Caco-2 (cell line): ENCODE data around the gene PKNOX1. TPM values are rescaled to one million over a fixed set of nuclear protein-coding genes. Genes with fewer than 3 reads are reported as not detected.

ENCODE experiments used
- BruUV-seq: library from RNA; stranded (reverse); fragments of 400-500 nt; replicated peaks from 2 replicates; lab custom pipeline; 2021; lab: Mats Ljungman, UMichigan
- CTCF ChIA-PET: fragments of 300-600 bp; sonication (Branson Sonifier 250); formaldehyde crosslinking; loops from one replicate; lab custom pipeline; 2022; ENCODE audit warnings: antibody characterized with exemption; lab: Charles Lee
- POLR2A ChIA-PET: fragments of 300-600 bp; sonication (Branson Sonifier 250); formaldehyde crosslinking; loops from one replicate; lab custom pipeline; 2022; ENCODE audit warnings: antibody characterized with exemption; lab: Charles Lee
- DNase-seq, 2 experiments: peaks; one replicate each; pipeline versions ENCODE4 v3.0.0 to v3.0.0-alpha.2; 2020 to 2022
- H3K27me3 ChIP-seq: replicated peaks from 2 replicates; pipeline ENCODE4 v1.6.0; 2011; ENCODE audit warnings: low read length; ENCODE audit not compliant: control insufficient read depth, insufficient read depth
- H3K36me3 ChIP-seq: 2 replicates; pipeline ENCODE4 v1.5.1; 2011; ENCODE audit warnings: low read length; ENCODE audit not compliant: control insufficient read depth, insufficient read depth
- H3K4me1 ChIP-seq: fragments of 250-450 bp; sonication (Bioruptor Pico); 2 replicates; pipeline ENCODE4 v1.5.1; 2020; ENCODE audit warnings: mild to moderate bottlenecking
- H3K4me3 ChIP-seq: 2 replicates; pipeline ENCODE4 v1.5.1; 2011; ENCODE audit warnings: low read depth, mild to moderate bottlenecking, control low read depth, low read length
- H3K9me3 ChIP-seq: fragments of 250-450 bp; sonication (Bioruptor Pico); 2 replicates; pipeline ENCODE4 v1.5.1; 2020; ENCODE audit warnings: mild to moderate bottlenecking, moderate library complexity
- H3K27ac Mint-ChIP-seq: one replicate; pipeline ENCODE4 v1.8.0; 2022; ENCODE audit warnings: mixed read lengths; ENCODE audit not compliant: unreplicated experiment
- H3K27me3 Mint-ChIP-seq: one replicate; pipeline ENCODE4 v1.8.0; 2022; ENCODE audit warnings: mixed read lengths; ENCODE audit not compliant: insufficient read depth, unreplicated experiment
- H3K36me3 Mint-ChIP-seq: one replicate; pipeline ENCODE4 v1.8.0; 2022; ENCODE audit warnings: mild to moderate bottlenecking, mixed read lengths; ENCODE audit not compliant: insufficient read depth, unreplicated experiment
- H3K4me1 Mint-ChIP-seq: one replicate; pipeline ENCODE4 v1.8.0; 2022; ENCODE audit warnings: low read depth, mixed read lengths; ENCODE audit not compliant: unreplicated experiment
- H3K4me3 Mint-ChIP-seq: one replicate; pipeline ENCODE4 v1.8.0; 2022; ENCODE audit warnings: mild to moderate bottlenecking, moderate library complexity, mixed read lengths; ENCODE audit not compliant: unreplicated experiment
- H3K9me3 Mint-ChIP-seq: one replicate; pipeline ENCODE4 v1.8.0; 2022; ENCODE audit warnings: mixed read lengths; ENCODE audit not compliant: unreplicated experiment
- CTCF ChIP-seq, 2 experiments: fragments of 200-600 bp in 1 of 2; IDR thresholded peaks; 1 replicate in 1 of 2; 2 replicates in 1 of 2; pipeline versions ENCODE4 v1.5.1 to v1.8.0; 2011 to 2022; ENCODE audit warnings: antibody characterized with exemption in 1 of 2, control low read depth in 1 of 2, inconsistent platforms in 1 of 2, low read depth in 1 of 2, low read length in 1 of 2, mild to moderate bottlenecking in 1 of 2, moderate library complexity in 1 of 2; ENCODE audit not compliant: insufficient read depth in 1 of 2, severe bottlenecking in 1 of 2, unreplicated experiment in 1 of 2
- intact Hi-C: fragments of 100-400 bp; cut with micrococcal nuclease; formaldehyde crosslinking; loops from one replicate; pipeline ENCODE4 v1.10.0; 2022; ENCODE audit not compliant: unreplicated experiment
- total RNA-seq: library from RNA; stranded (reverse); gene quantifications from 2 replicates; pipeline ENCODE4 v1.2.3, GENCODE V29; 2022

PKNOX1 gene
- total RNA-seq, 1 experiment from 2014 or later: 10.7 TPM

- Histone ChIP-seq H3K4me1 (peaks cover 1% of the 10 kb centered on the region), H3K36me3 (no peaks in the 10 kb centered on the region), H3K9me3 (no peaks in the 10 kb centered on the region), H3K4me3 (no peak overlapping the region), H3K27me3 (no peaks in the 10 kb centered on the region)
- DNase-seq: no peak
- H3K4me1 Mint-ChIP-seq: peaks cover under 1% of the 10 kb centered on the region
- H3K9me3 Mint-ChIP-seq: no peaks in the 10 kb centered on the region
- BruUV-seq: no TSS peak
- H3K27me3 Mint-ChIP-seq: no peaks in the 10 kb centered on the region
- intact Hi-C loops: no loop called here
- no peak for TF ChIP-seq CTCF (IDR thresholded peaks at IDR 0.05; ENCODE audit: insufficient read depth in 1 of 2, low read depth in 1 of 2, low read length in 1 of 2, severe bottlenecking in 1 of 2, unreplicated experiment in 1 of 2)
- H3K36me3 Mint-ChIP-seq: peaks cover 5% of the 10 kb centered on the region
- POLR2A ChIA-PET: no interaction called here
- H3K27ac Mint-ChIP-seq: no peak overlapping the region
- CTCF ChIA-PET: no interaction called here
- no peak overlapping the region for H3K4me3 Mint-ChIP-seq
Observed at GRCh38 chr21:43012596-43012995, 38.2 kb downstream of the PKNOX1 start.

- Histone ChIP-seq H3K4me3 (no peak overlapping the region), H3K36me3 (no peaks in the 10 kb centered on the region), H3K27me3 (no peaks in the 10 kb centered on the region), H3K9me3 (no peaks in the 10 kb centered on the region), H3K4me1 (no peaks in the 10 kb centered on the region)
- intact Hi-C loops: no loop called here
- no peak for TF ChIP-seq CTCF (IDR thresholded peaks at IDR 0.05; ENCODE audit: insufficient read depth in 1 of 2, low read depth in 1 of 2, low read length in 1 of 2, severe bottlenecking in 1 of 2, unreplicated experiment in 1 of 2)
- Mint-ChIP-seq H3K4me1 (no peaks in the 10 kb centered on the region), H3K27ac (no peak overlapping the region), H3K4me3 (no peak overlapping the region), H3K27me3 (no peaks in the 10 kb centered on the region), H3K9me3 (no peaks in the 10 kb centered on the region), H3K36me3 (peaks cover 16% of the 10 kb centered on the region)
- no peak for DNase-seq
- ChIA-PET POLR2A (no interaction called here), CTCF (no interaction called here)
- no TSS peak for BruUV-seq
Observed at GRCh38 chr21:43015906-43016540, 41.7 kb downstream of the PKNOX1 start.

GRCh38 chr21:43016728-43017127, 42.4 kb downstream of the PKNOX1 start:
- no peak overlapping the region for H3K4me3 ChIP-seq
- H3K36me3 Mint-ChIP-seq: peaks cover 16% of the 10 kb centered on the region
- ChIA-PET POLR2A (no interaction called here), CTCF (no interaction called here)
- H3K36me3 ChIP-seq: no peaks in the 10 kb centered on the region
- H3K4me1 Mint-ChIP-seq: no peaks in the 10 kb centered on the region
- no peak for TF ChIP-seq CTCF (IDR thresholded peaks at IDR 0.05; ENCODE audit: insufficient read depth in 1 of 2, low read depth in 1 of 2, low read length in 1 of 2, severe bottlenecking in 1 of 2, unreplicated experiment in 1 of 2)
- H3K4me3 Mint-ChIP-seq: no peak overlapping the region
- H3K4me1 ChIP-seq: no peaks in the 10 kb centered on the region
- H3K27me3 ChIP-seq: no peaks in the 10 kb centered on the region
- H3K27me3 Mint-ChIP-seq: no peaks in the 10 kb centered on the region
- no peaks in the 10 kb centered on the region for H3K9me3 Mint-ChIP-seq
- BruUV-seq: no TSS peak
- intact Hi-C loops: no loop called here
- no peaks in the 10 kb centered on the region for H3K9me3 ChIP-seq
- no peak for DNase-seq
- H3K27ac Mint-ChIP-seq: no peak overlapping the region
